SK-N-SH (cell line): Measurements from ENCODE around the gene TCF7L2. TPM values are rescaled to one million over a fixed set of nuclear protein-coding genes. Genes with fewer than 3 reads are reported as not detected.

ENCODE experiments used
- CTCF ChIA-PET: fragments of 300-600, 350-600 bp; formaldehyde crosslinking; extraction: SDS; loops from one replicate; lab custom pipeline; 2021; lab: Yijun Ruan, JAX
- POLR2A ChIA-PET: fragments of 350-600 bp; sonication (Branson Sonifier 250); formaldehyde crosslinking; extraction: SDS; loops from one replicate; lab custom pipeline; 2020; ENCODE audit warnings: antibody characterized with exemption, inconsistent platforms; lab: Yijun Ruan, JAX
- DNase-seq: peaks from one replicate; pipeline ENCODE4 v3.0.0; 2012
- H2AFZ ChIP-seq: fragments of 200-600 bp; sonication (generic); 2 replicates; pipeline ENCODE4 v1.8.1; 2016; ENCODE audit warnings: antibody characterized with exemption, mild to moderate bottlenecking, low read depth
- H3F3A ChIP-seq: fragments of 200-600 bp; sonication (generic); replicated peaks from 2 replicates; pipeline ENCODE3; 2016; ENCODE audit warnings: antibody characterized with exemption, mild to moderate bottlenecking; ENCODE audit not compliant: insufficient read depth
- H3K27ac ChIP-seq, 2 experiments: fragments of 200-500 bp in 1 of 2; fragments of 200-600 bp in 1 of 2; sonication (Bioruptor generic) in 1 of 2; sonication (generic), shearing (Covaris generic) in 1 of 2; 2 replicates each; pipeline versions ENCODE4 v1.5.1 to v1.6.1; 2014 to 2016; ENCODE audit warnings: low read depth in 2 of 2, inconsistent platforms in 1 of 2, low read length in 1 of 2, mild to moderate bottlenecking in 1 of 2, mixed read lengths in 1 of 2
- H3K27me3 ChIP-seq: fragments of 200-600 bp; sonication (generic), shearing (Covaris generic); 2 replicates; pipeline ENCODE4 v1.6.1; 2016; ENCODE audit warnings: mixed run types; ENCODE audit not compliant: insufficient read depth
- H3K36me3 ChIP-seq, 2 experiments: fragments of 200-500 bp in 1 of 2; fragments of 200-600 bp in 1 of 2; sonication (Bioruptor generic) in 1 of 2; sonication (generic) in 1 of 2; replicated peaks in 1 of 2; 2 replicates each; pipeline versions ENCODE3 to v1.5.1; 2014 to 2016; ENCODE audit warnings: low read length in 1 of 2, mild to moderate bottlenecking in 1 of 2; ENCODE audit not compliant: insufficient read depth in 2 of 2, control insufficient read depth in 1 of 2
- H3K4me1 ChIP-seq, 2 experiments: fragments of 200-500 bp in 1 of 2; fragments of 200-600 bp in 1 of 2; sonication (Bioruptor generic) in 1 of 2; sonication (generic), shearing (Covaris generic) in 1 of 2; 2 replicates each; pipeline versions ENCODE4 v1.5.1 to v1.6.1; 2014 to 2016; ENCODE audit warnings: low read depth in 1 of 2, low read length in 1 of 2, mixed run types in 1 of 2; ENCODE audit not compliant: insufficient read depth in 2 of 2, control insufficient read depth in 1 of 2
- H3K4me2 ChIP-seq: fragments of 200-600 bp; sonication (generic), shearing (Covaris generic); 2 replicates; pipeline ENCODE4 v1.6.1; 2017; ENCODE audit warnings: mixed run types
- H3K4me3 ChIP-seq, 2 experiments: fragments of 200-500 bp in 1 of 2; fragments of 200-600 bp in 1 of 2; sonication (Bioruptor generic) in 1 of 2; sonication (generic), shearing (Covaris generic) in 1 of 2; 2 replicates each; pipeline versions ENCODE4 v1.5.1 to v1.8.1; 2014 to 2016; ENCODE audit warnings: low read depth in 2 of 2, inconsistent platforms in 1 of 2, low read length in 1 of 2, mild to moderate bottlenecking in 1 of 2, mixed read lengths in 1 of 2, moderate library complexity in 1 of 2
- H3K79me2 ChIP-seq: fragments of 200-600 bp; sonication (generic); 2 replicates; pipeline ENCODE4 v1.8.1; 2017; ENCODE audit warnings: mild to moderate bottlenecking; ENCODE audit not compliant: insufficient read depth
- H3K9ac ChIP-seq: fragments of 200-600 bp; sonication (generic); 2 replicates; pipeline ENCODE4 v1.6.1; 2017; ENCODE audit warnings: mixed run types
- H3K9me2 ChIP-seq: fragments of 200-600 bp; sonication (generic); 2 replicates; pipeline ENCODE4 v1.6.1; 2017; ENCODE audit warnings: mixed run types
- H3K9me3 ChIP-seq: fragments of 200-600 bp; sonication (generic); 2 replicates; pipeline ENCODE4 v1.6.1; 2017; ENCODE audit warnings: mixed run types, mild to moderate bottlenecking, moderate library complexity
- H4K20me1 ChIP-seq: fragments of 200-600 bp; sonication (generic); 2 replicates; pipeline ENCODE4 v1.6.1; 2017; ENCODE audit warnings: mild to moderate bottlenecking, mixed run types; ENCODE audit not compliant: insufficient read depth
- EP300 ChIP-seq, 2 experiments: IDR thresholded peaks; 2 replicates each; pipeline versions ENCODE4 v1.4.0 to v1.6.1; 2012; ENCODE audit warnings: borderline replicate concordance in 1 of 2, low read depth in 1 of 2, low read length in 1 of 2
- EZH2phosphoT487 ChIP-seq: fragments of 200-600 bp; sonication (generic); IDR thresholded peaks from 2 replicates; pipeline ENCODE4 v1.6.1; 2017; ENCODE audit warnings: low read depth, mixed run types, mild to moderate bottlenecking, antibody characterized with exemption, moderate library complexity, borderline replicate concordance
- GABPA ChIP-seq: IDR thresholded peaks from 2 replicates; pipeline ENCODE4 v1.4.0; 2012; ENCODE audit warnings: low read depth, mild to moderate bottlenecking
- MEF2A ChIP-seq: IDR thresholded peaks from 2 replicates; pipeline ENCODE4 v1.4.0; 2012; ENCODE audit warnings: low read depth, borderline replicate concordance
- RAD21 ChIP-seq: IDR thresholded peaks from 2 replicates; pipeline ENCODE4 v1.6.1; 2012; ENCODE audit warnings: mild to moderate bottlenecking, low read length
- RCOR1 ChIP-seq: fragments of 150-350 bp; IDR thresholded peaks from 2 replicates; pipeline ENCODE4 v1.6.1; 2017; ENCODE audit warnings: antibody characterized with exemption, low read length
- REST ChIP-seq: IDR thresholded peaks from 2 replicates; pipeline ENCODE4 v1.6.1; 2012; ENCODE audit warnings: mild to moderate bottlenecking, low read depth, low read length, moderate library complexity
- TEAD4 ChIP-seq: IDR thresholded peaks from 2 replicates; pipeline ENCODE4 v1.4.0; 2012; ENCODE audit warnings: mild to moderate bottlenecking, borderline replicate concordance; ENCODE audit not compliant: insufficient read depth
- WGBS: methylation state at CpG from one replicate; pipeline ENCODE4 v1.1.6; 2017; ENCODE audit warnings: low lambda C conversion rate; 5-methylcytosine and 5-hydroxymethylcytosine counted together
- polyA plus RNA-seq, 3 experiments: library from polyadenylated mRNA; depleted of rRNA; stranded (reverse); fragments of >200 nt; gene quantifications; 2 replicates each; pipeline ENCODE4 v1.2.3, GENCODE V29; 2012

Gene TCF7L2
- polyA plus RNA-seq, 1 of the 3 experiments (the other 2 are of a cell fraction): 10.2 TPM

GRCh38 chr10:113078282-113078907 lies 128.3 kb downstream of the TCF7L2 start (continued):
- no peak for TF ChIP-seq REST
- TF ChIP-seq, all 33 proteins: peak for 0

DNA sequence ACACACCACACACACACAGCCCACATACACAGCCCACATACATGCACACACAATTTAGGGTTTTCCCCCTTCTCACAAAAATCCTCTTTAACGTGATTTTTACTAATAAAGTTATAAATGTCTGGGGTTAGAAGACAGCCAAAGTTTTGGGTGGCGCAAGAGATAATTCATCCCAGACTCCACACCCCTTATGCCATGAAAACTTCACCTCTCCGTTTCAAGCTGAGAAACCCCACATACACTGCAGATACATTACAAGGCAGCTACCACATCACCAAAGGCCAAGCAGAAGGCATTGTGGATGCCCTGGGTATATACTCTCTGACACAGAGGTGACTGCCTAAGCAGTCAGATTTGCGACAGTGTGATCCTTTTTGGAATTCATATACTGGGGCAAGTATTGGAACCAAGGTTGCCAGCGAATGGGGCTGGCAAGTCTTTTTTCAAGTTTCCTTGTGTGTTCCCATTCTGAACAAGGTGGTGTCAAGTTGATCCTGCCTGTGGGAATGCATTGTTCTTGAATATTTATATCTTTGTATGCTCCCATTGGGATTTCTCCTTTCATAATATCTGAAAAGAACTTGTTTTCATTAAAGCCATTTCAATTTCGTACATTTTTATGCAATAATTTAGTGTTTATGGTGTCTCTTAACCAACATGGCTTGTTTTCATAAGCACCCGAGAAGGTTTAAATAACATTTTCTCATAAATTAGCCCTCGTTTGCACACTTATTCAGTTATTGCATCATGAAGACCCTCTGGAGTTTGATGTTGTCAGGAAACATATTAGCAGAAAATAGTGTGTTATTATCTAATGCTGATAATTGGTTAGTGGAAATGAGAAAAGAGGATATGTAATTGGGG lies 130.2 kb downstream of the TCF7L2 start:
- POLR2A ChIA-PET: no interaction called here
- H3K4me2 ChIP-seq: no peak overlapping the region
- no peaks in the 10 kb centered on the region for H4K20me1 ChIP-seq
- no peak overlapping the region for H3K27ac ChIP-seq
- no peaks in the 10 kb centered on the region for H3K4me1 ChIP-seq
- 87% methylated on average over 8 of the region's 8 CpGs for WGBS
- H3K36me3 ChIP-seq: no peaks in the 10 kb centered on the region
- H3K9ac ChIP-seq: no peak overlapping the region
- CTCF ChIA-PET: interaction anchor here (1.2 kb wide), 1 partner anchor 305 kb away, joined by 4 read pairs; no protein-coding TSS in a partner anchor
- H3K27me3 ChIP-seq: no peaks in the 10 kb centered on the region
- no peak for TF ChIP-seq REST
- no peak for TF ChIP-seq TEAD4
- TF ChIP-seq EZH2phosphoT487: no peak
- TF ChIP-seq RAD21: no peak
- TF ChIP-seq GABPA: no peak
- no peak for TF ChIP-seq MEF2A
- no peak for TF ChIP-seq EP300 (IDR thresholded peaks at IDR 0.05; ENCODE audit: borderline replicate concordance in 1 of 2, low read depth in 1 of 2, low read length in 1 of 2)
- no peak for TF ChIP-seq RCOR1
- H3F3A ChIP-seq: peaks cover 5% of the 10 kb centered on the region
- no peak overlapping the region for H2AFZ ChIP-seq
- H3K79me2 ChIP-seq: peaks cover 25% of the 10 kb centered on the region
- no peaks in the 10 kb centered on the region for H3K9me2 ChIP-seq
- no peak overlapping the region for H3K4me3 ChIP-seq
- no peak for DNase-seq
- no peaks in the 10 kb centered on the region for H3K9me3 ChIP-seq
